SK-N-SH (cell line): ENCODE results near the gene NSRP1. TPM values are rescaled to one million over a fixed set of nuclear protein-coding genes. Genes with fewer than 3 reads are reported as not detected.
A peak's percentile ranks its signal among the peaks of the same experiment; 100 is the strongest.
"Not testable (repeated sequence)": the region's sequence is repeated elsewhere in the genome, so short reads cannot be mapped to it uniquely, and the experiment has no call there.

Experiments used
- CTCF ChIA-PET: fragments of 300-600, 350-600 bp; formaldehyde crosslinking; extraction: SDS; loops from one replicate; lab custom pipeline; 2021; lab: Yijun Ruan, JAX
- POLR2A ChIA-PET: fragments of 350-600 bp; sonication (Branson Sonifier 250); formaldehyde crosslinking; extraction: SDS; loops from one replicate; lab custom pipeline; 2020; ENCODE audit warnings: antibody characterized with exemption, inconsistent platforms; lab: Yijun Ruan, JAX
- DNase-seq: peaks from one replicate; pipeline ENCODE4 v3.0.0; 2012
- H2AFZ ChIP-seq: fragments of 200-600 bp; sonication (generic); 2 replicates; pipeline ENCODE4 v1.8.1; 2016; ENCODE audit warnings: antibody characterized with exemption, mild to moderate bottlenecking, low read depth
- H3F3A ChIP-seq: fragments of 200-600 bp; sonication (generic); replicated peaks from 2 replicates; pipeline ENCODE3; 2016; ENCODE audit warnings: antibody characterized with exemption, mild to moderate bottlenecking; ENCODE audit not compliant: insufficient read depth
- H3K27ac ChIP-seq, 2 experiments: fragments of 200-500 bp in 1 of 2; fragments of 200-600 bp in 1 of 2; sonication (Bioruptor generic) in 1 of 2; sonication (generic), shearing (Covaris generic) in 1 of 2; 2 replicates each; pipeline versions ENCODE4 v1.5.1 to v1.6.1; 2014 to 2016; ENCODE audit warnings: low read depth in 2 of 2, inconsistent platforms in 1 of 2, low read length in 1 of 2, mild to moderate bottlenecking in 1 of 2, mixed read lengths in 1 of 2
- H3K27me3 ChIP-seq: fragments of 200-600 bp; sonication (generic), shearing (Covaris generic); 2 replicates; pipeline ENCODE4 v1.6.1; 2016; ENCODE audit warnings: mixed run types; ENCODE audit not compliant: insufficient read depth
- H3K36me3 ChIP-seq, 2 experiments: fragments of 200-500 bp in 1 of 2; fragments of 200-600 bp in 1 of 2; sonication (Bioruptor generic) in 1 of 2; sonication (generic) in 1 of 2; replicated peaks in 1 of 2; 2 replicates each; pipeline versions ENCODE3 to v1.5.1; 2014 to 2016; ENCODE audit warnings: low read length in 1 of 2, mild to moderate bottlenecking in 1 of 2; ENCODE audit not compliant: insufficient read depth in 2 of 2, control insufficient read depth in 1 of 2
- H3K4me1 ChIP-seq, 2 experiments: fragments of 200-500 bp in 1 of 2; fragments of 200-600 bp in 1 of 2; sonication (Bioruptor generic) in 1 of 2; sonication (generic), shearing (Covaris generic) in 1 of 2; 2 replicates each; pipeline versions ENCODE4 v1.5.1 to v1.6.1; 2014 to 2016; ENCODE audit warnings: low read depth in 1 of 2, low read length in 1 of 2, mixed run types in 1 of 2; ENCODE audit not compliant: insufficient read depth in 2 of 2, control insufficient read depth in 1 of 2
- H3K4me2 ChIP-seq: fragments of 200-600 bp; sonication (generic), shearing (Covaris generic); 2 replicates; pipeline ENCODE4 v1.6.1; 2017; ENCODE audit warnings: mixed run types
- H3K4me3 ChIP-seq, 2 experiments: fragments of 200-500 bp in 1 of 2; fragments of 200-600 bp in 1 of 2; sonication (Bioruptor generic) in 1 of 2; sonication (generic), shearing (Covaris generic) in 1 of 2; 2 replicates each; pipeline versions ENCODE4 v1.5.1 to v1.8.1; 2014 to 2016; ENCODE audit warnings: low read depth in 2 of 2, inconsistent platforms in 1 of 2, low read length in 1 of 2, mild to moderate bottlenecking in 1 of 2, mixed read lengths in 1 of 2, moderate library complexity in 1 of 2
- H3K79me2 ChIP-seq: fragments of 200-600 bp; sonication (generic); 2 replicates; pipeline ENCODE4 v1.8.1; 2017; ENCODE audit warnings: mild to moderate bottlenecking; ENCODE audit not compliant: insufficient read depth
- H3K9ac ChIP-seq: fragments of 200-600 bp; sonication (generic); 2 replicates; pipeline ENCODE4 v1.6.1; 2017; ENCODE audit warnings: mixed run types
- H3K9me2 ChIP-seq: fragments of 200-600 bp; sonication (generic); 2 replicates; pipeline ENCODE4 v1.6.1; 2017; ENCODE audit warnings: mixed run types
- H3K9me3 ChIP-seq: fragments of 200-600 bp; sonication (generic); 2 replicates; pipeline ENCODE4 v1.6.1; 2017; ENCODE audit warnings: mixed run types, mild to moderate bottlenecking, moderate library complexity
- H4K20me1 ChIP-seq: fragments of 200-600 bp; sonication (generic); 2 replicates; pipeline ENCODE4 v1.6.1; 2017; ENCODE audit warnings: mild to moderate bottlenecking, mixed run types; ENCODE audit not compliant: insufficient read depth
- CHD2 ChIP-seq: fragments of 150-350 bp; IDR thresholded peaks from 2 replicates; pipeline ENCODE4 v1.6.1; 2018; ENCODE audit warnings: low read length; ENCODE audit not compliant: partially characterized antibody
- ELF1 ChIP-seq: IDR thresholded peaks from 2 replicates; pipeline ENCODE4 v1.4.0; 2012
- FOSL2 ChIP-seq: IDR thresholded peaks from 2 replicates; pipeline ENCODE4 v1.4.0; 2012; ENCODE audit warnings: low read depth, mild to moderate bottlenecking, moderate library complexity, borderline replicate concordance
- FOXM1 ChIP-seq: IDR thresholded peaks from 2 replicates; pipeline ENCODE4 v1.4.0; 2012; ENCODE audit warnings: low read depth, mild to moderate bottlenecking
- JUND ChIP-seq: IDR thresholded peaks from 2 replicates; pipeline ENCODE4 v1.4.0; 2012
- NFIC ChIP-seq: IDR thresholded peaks from 2 replicates; pipeline ENCODE4 v1.4.0; 2012; ENCODE audit warnings: borderline replicate concordance
- NRF1 ChIP-seq: IDR thresholded peaks from 2 replicates; pipeline ENCODE4 v1.6.1; 2012; ENCODE audit warnings: low read depth, mild to moderate bottlenecking, low read length
- RAD21 ChIP-seq: IDR thresholded peaks from 2 replicates; pipeline ENCODE4 v1.6.1; 2012; ENCODE audit warnings: mild to moderate bottlenecking, low read length
- RCOR1 ChIP-seq: fragments of 150-350 bp; IDR thresholded peaks from 2 replicates; pipeline ENCODE4 v1.6.1; 2017; ENCODE audit warnings: antibody characterized with exemption, low read length
- RFX5 ChIP-seq: IDR thresholded peaks from 2 replicates; pipeline ENCODE4 v1.6.1; 2012; ENCODE audit warnings: mild to moderate bottlenecking, improper control_type of control experiment, low read length
- SIN3A ChIP-seq: IDR thresholded peaks from 2 replicates; pipeline ENCODE4 v1.6.1; 2012; ENCODE audit warnings: low read depth, mild to moderate bottlenecking, low read length, moderate library complexity, borderline replicate concordance
- TCF12 ChIP-seq: IDR thresholded peaks from 2 replicates; pipeline ENCODE4 v1.4.0; 2012
- TEAD4 ChIP-seq: IDR thresholded peaks from 2 replicates; pipeline ENCODE4 v1.4.0; 2012; ENCODE audit warnings: mild to moderate bottlenecking, borderline replicate concordance; ENCODE audit not compliant: insufficient read depth
- YY1 ChIP-seq: IDR thresholded peaks from 2 replicates; pipeline ENCODE4 v1.4.0; 2012; ENCODE audit warnings: low read depth, mild to moderate bottlenecking
- WGBS: methylation state at CpG from one replicate; pipeline ENCODE4 v1.1.6; 2017; ENCODE audit warnings: low lambda C conversion rate; 5-methylcytosine and 5-hydroxymethylcytosine counted together
- polyA plus RNA-seq, 3 experiments: library from polyadenylated mRNA; depleted of rRNA; stranded (reverse); fragments of >200 nt; gene quantifications; 2 replicates each; pipeline ENCODE4 v1.2.3, GENCODE V29; 2012
- TF ChIP-seq, protein P1 (sequence below): IDR thresholded peaks from 2 replicates; pipeline ENCODE4 v1.4.0; 2012; ENCODE audit warnings: low read depth, borderline replicate concordance
- TF ChIP-seq, protein P2 (sequence below): fragments of 150-350 bp; IDR thresholded peaks from 2 replicates; pipeline ENCODE4 v1.6.1; 2017; ENCODE audit warnings: antibody characterized with exemption, low read length, low read depth, borderline replicate concordance

NSRP1 gene
- polyA plus RNA-seq, 1 of the 3 experiments (the other 2 are of a cell fraction), result 10.8 TPM

DNA sequence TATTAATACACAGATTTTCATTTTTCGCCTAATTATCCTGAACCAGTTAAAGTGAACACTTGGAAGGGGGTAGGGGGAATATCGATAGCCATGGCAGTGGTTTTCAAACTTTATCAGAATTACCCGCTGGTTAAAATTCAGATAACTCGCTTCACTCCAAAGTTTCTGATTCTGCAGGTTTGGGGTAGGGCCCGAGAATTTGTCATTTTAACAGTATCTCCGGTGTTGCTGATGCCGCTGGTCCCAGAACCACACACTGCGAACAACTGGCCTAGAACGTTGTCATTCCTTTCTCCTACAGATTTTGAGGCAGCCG, 313 bp upstream of the NSRP1 start:
- ChIA-PET POLR2A (interaction anchor here (1.1 kb wide), 1 partner anchor 220 kb away, joined by 3 read pairs; no protein-coding TSS in a partner anchor), CTCF (interaction anchor here (0.7 to 3.8 kb wide), 3 partner anchors 10 to 33 kb away, joined by 3 to 34 read pairs (median 11); no protein-coding TSS in a partner anchor)
- Histone ChIP-seq H3K79me2 (peaks cover 47% of the 10 kb centered on the region), H3K27me3 (no peaks in the 10 kb centered on the region), H2AFZ (peak overlapping the region; percentile 98), H3K27ac (peak overlapping the region; percentile 95), H4K20me1 (peaks cover 5% of the 10 kb centered on the region), H3K4me1 (peaks cover 3 to 9% of the 10 kb centered on the region in 2 experiments; a peak in 2 of 4 replicates), H3K9me2 (no peaks in the 10 kb centered on the region), H3K36me3 (peaks cover 7 to 23% of the 10 kb centered on the region in 2 experiments), H3K4me3 (peak overlapping the region; percentile 76 to 82), H3K9ac (peak overlapping the region; percentile 96), H3F3A (peaks cover 17% of the 10 kb centered on the region), H3K9me3 (no peaks in the 10 kb centered on the region), H3K4me2 (peak overlapping the region; percentile 68)
- DNase-seq, result no peak
- WGBS, result 8% methylated on average over 10 of the region's 10 CpGs
- TF ChIP-seq, protein P1, sequence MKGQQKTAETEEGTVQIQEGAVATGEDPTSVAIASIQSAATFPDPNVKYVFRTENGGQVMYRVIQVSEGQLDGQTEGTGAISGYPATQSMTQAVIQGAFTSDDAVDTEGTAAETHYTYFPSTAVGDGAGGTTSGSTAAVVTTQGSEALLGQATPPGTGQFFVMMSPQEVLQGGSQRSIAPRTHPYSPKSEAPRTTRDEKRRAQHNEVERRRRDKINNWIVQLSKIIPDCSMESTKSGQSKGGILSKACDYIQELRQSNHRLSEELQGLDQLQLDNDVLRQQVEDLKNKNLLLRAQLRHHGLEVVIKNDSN, result no peak
- no peak for TF ChIP-seq TCF12
- no peak for TF ChIP-seq TEAD4
- TF ChIP-seq CHD2, result no peak
- TF ChIP-seq RFX5, result no peak; the same call in 1 of the 2 replicates
- TF ChIP-seq ELF1, result no peak
- no peak for TF ChIP-seq JUND
- no peak for TF ChIP-seq NFIC
- TF ChIP-seq RAD21, result no peak
- no peak for TF ChIP-seq YY1

GRCh38 chr17:30117675-30118081, 1.1 kb downstream of the NSRP1 start:
- H3K27ac ChIP-seq, result peak overlapping the region; percentile 95; a peak in 3 of 4 replicates
- CTCF ChIA-PET, result interaction anchor here (1.0 to 2.2 kb wide), 4 partner anchors 9 to 119 kb away, joined by 3 to 19 read pairs (median 8); no protein-coding TSS in a partner anchor
- H3K9me2 ChIP-seq, result no peaks in the 10 kb centered on the region
- no peaks in the 10 kb centered on the region for H3K27me3 ChIP-seq
- no peak overlapping the region for H2AFZ ChIP-seq
- peaks cover 8% of the 10 kb centered on the region for H4K20me1 ChIP-seq
- peaks cover 17% of the 10 kb centered on the region for H3F3A ChIP-seq
- H3K36me3 ChIP-seq, result peaks cover 11 to 31% of the 10 kb centered on the region in 2 experiments
- WGBS, result 29% methylated on average over 5 of the region's 5 CpGs
- H3K79me2 ChIP-seq, result peaks cover 60% of the 10 kb centered on the region
- POLR2A ChIA-PET, result interaction anchor here (0.9 to 1.2 kb wide), 3 partner anchors 13 to 218 kb away, joined by 3 to 5 read pairs (median 3); no protein-coding TSS in a partner anchor
- no peak for DNase-seq
- H3K9me3 ChIP-seq, result no peaks in the 10 kb centered on the region
- H3K9ac ChIP-seq, result peak overlapping the region; percentile 96
- peak overlapping the region; percentile 76 to 82 for H3K4me3 ChIP-seq
- peak overlapping the region; percentile 68 for H3K4me2 ChIP-seq
- no peak for TF ChIP-seq FOSL2
- TF ChIP-seq NRF1, result no peak
- TF ChIP-seq RCOR1, result no peak
- no peak for TF ChIP-seq SIN3A
- no peak for TF ChIP-seq FOXM1
- TF ChIP-seq, protein P2, sequence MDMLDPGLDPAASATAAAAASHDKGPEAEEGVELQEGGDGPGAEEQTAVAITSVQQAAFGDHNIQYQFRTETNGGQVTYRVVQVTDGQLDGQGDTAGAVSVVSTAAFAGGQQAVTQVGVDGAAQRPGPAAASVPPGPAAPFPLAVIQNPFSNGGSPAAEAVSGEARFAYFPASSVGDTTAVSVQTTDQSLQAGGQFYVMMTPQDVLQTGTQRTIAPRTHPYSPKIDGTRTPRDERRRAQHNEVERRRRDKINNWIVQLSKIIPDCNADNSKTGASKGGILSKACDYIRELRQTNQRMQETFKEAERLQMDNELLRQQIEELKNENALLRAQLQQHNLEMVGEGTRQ, result no peak
- no peak for TF ChIP-seq TCF12
- TF ChIP-seq YY1, result no peak
- H3K4me1 ChIP-seq, result peaks cover 3 to 9% of the 10 kb centered on the region in 2 experiments; a peak in 2 of 4 replicates

DNA sequence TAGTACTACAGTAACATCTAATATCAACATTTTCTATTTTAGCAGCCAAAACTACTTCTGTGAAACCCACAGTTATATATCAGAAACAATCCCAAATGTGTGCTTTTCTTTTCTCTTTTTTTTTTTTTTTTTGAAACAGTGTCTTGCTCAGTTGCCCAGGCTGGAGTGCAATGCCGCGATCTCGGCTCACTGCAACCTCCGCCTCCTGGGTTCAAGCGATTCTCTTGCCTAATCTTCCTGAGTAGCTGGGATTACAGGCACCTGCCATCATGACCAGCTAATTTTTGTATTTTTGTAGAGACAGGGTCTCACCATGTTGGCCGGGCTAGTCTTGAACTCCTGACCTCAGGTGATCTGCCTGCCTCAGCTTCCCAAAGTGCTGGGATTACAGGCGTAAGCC, 2.0 kb downstream of the NSRP1 start:
- peaks cover 70% of the 10 kb centered on the region for H3K79me2 ChIP-seq
- peaks cover 19% of the 10 kb centered on the region for H3F3A ChIP-seq
- not testable (repeated sequence) for H3K4me3 ChIP-seq, H3K9me2 ChIP-seq, H3K27ac ChIP-seq, DNase-seq, H3K27me3 ChIP-seq, H3K4me1 ChIP-seq, H3K9me3 ChIP-seq, H2AFZ ChIP-seq
- peaks cover 11 to 38% of the 10 kb centered on the region in 2 experiments for H3K36me3 ChIP-seq
- ChIA-PET POLR2A (interaction anchor here (1.2 kb wide), 1 partner anchor 14 kb away, joined by 3 read pairs; no protein-coding TSS in a partner anchor), CTCF (interaction anchor here (1.0 to 2.2 kb wide), 3 partner anchors 14 to 118 kb away, joined by 3 to 19 read pairs (median 5); no protein-coding TSS in a partner anchor)
- H3K9ac ChIP-seq, result peak overlapping the region; percentile 96; the same call in 1 of the 2 replicates
- H4K20me1 ChIP-seq, result peaks cover 14% of the 10 kb centered on the region
- 97% methylated on average over 7 of the region's 7 CpGs for WGBS
- peak overlapping the region; percentile 68; the same call in 1 of the 2 replicates for H3K4me2 ChIP-seq
